B cell (primary cell): ENCODE data around the gene ENPP4. TPM values are rescaled to one million over a fixed set of nuclear protein-coding genes. Genes with fewer than 3 reads are reported as not detected.

Experiments used
- ATAC-seq: fragments of 200-7000 bp; cut with Tn5 transposase; one replicate; pipeline ENCODE4 v1.10.0; 2021; ENCODE audit warnings: low read depth, mild to moderate bottlenecking, moderate number of reproducible peaks, moderate library complexity
- CTCF ChIA-PET: fragments of 350-600 bp; sonication (Branson Sonifier 250); formaldehyde crosslinking; loops from one replicate; lab custom pipeline; 2021; ENCODE audit warnings: antibody characterized with exemption, inconsistent platforms; lab: Charles Lee
- POLR2A ChIA-PET: fragments of 350-600 bp; sonication (Branson Sonifier 250); formaldehyde crosslinking; loops from one replicate; lab custom pipeline; 2021; ENCODE audit warnings: antibody characterized with exemption; lab: Charles Lee
- DNase-seq: peaks from one replicate; pipeline ENCODE4 v3.0.0; 2013
- H2AFZ ChIP-seq: 2 replicates; pipeline ENCODE4 v1.6.1; 2012; ENCODE audit warnings: mild to moderate bottlenecking, low read depth, low read length; ENCODE audit not compliant: insufficient read depth, poor library complexity, severe bottlenecking
- H3K27ac ChIP-seq, 2 donors: 1 replicate in 1 of 2; 2 replicates in 1 of 2; pipeline ENCODE4 v1.5.1; 2012 to 2013; ENCODE audit warnings: low read length in 2 of 2, mild to moderate bottlenecking in 2 of 2, moderate library complexity in 1 of 2
- H3K27me3 ChIP-seq, 4 experiments: fragments of 200-600 bp in 1 of 4; sonication (generic) in 1 of 4; replicated peaks in 1 of 4; 1 replicate in 2 of 4; 2 replicates in 2 of 4; pipeline versions ENCODE4 v1.6.1 to v1.7.0; 2013 to 2016; ENCODE audit warnings: low read length in 3 of 4, mild to moderate bottlenecking in 2 of 4, mixed read lengths in 1 of 4, moderate library complexity in 1 of 4; ENCODE audit not compliant: insufficient read depth in 4 of 4, control insufficient read depth in 3 of 4; ENCODE audit errors: control extremely low read depth in 1 of 4
- H3K36me3 ChIP-seq, 2 experiments: replicated peaks in 1 of 2; 1 replicate in 1 of 2; 2 replicates in 1 of 2; pipeline versions ENCODE4 v1.6.1 to v1.7.1; 2013; ENCODE audit warnings: low read length in 1 of 2; ENCODE audit not compliant: insufficient read depth in 2 of 2, control insufficient read depth in 1 of 2; ENCODE audit errors: control extremely low read depth in 1 of 2, extremely low read depth in 1 of 2
- H3K4me1 ChIP-seq, 2 donors: fragments of 200-600 bp in 1 of 2; sonication (generic) in 1 of 2; 1 replicate in 1 of 2; 2 replicates in 1 of 2; pipeline versions ENCODE4 v1.5.1 to v1.6.1; 2013 to 2017; ENCODE audit warnings: low read length in 2 of 2; ENCODE audit not compliant: control insufficient read depth in 2 of 2, insufficient read depth in 2 of 2
- H3K4me2 ChIP-seq: replicated peaks from 2 replicates; pipeline ENCODE3; 2012; ENCODE audit warnings: mild to moderate bottlenecking, low read depth, low read length; ENCODE audit not compliant: poor library complexity, severe bottlenecking
- H3K4me3 ChIP-seq, 5 experiments: fragments of 200-600 bp in 1 of 5; sonication (generic) in 1 of 5; 1 replicate in 3 of 5; 2 replicates in 2 of 5; pipeline versions ENCODE4 v1.5.1 to v1.7.0; 2011 to 2016; ENCODE audit warnings: low read length in 4 of 5, mild to moderate bottlenecking in 4 of 5, low read depth in 2 of 5, control low read depth in 1 of 5, moderate library complexity in 1 of 5; ENCODE audit not compliant: insufficient read depth in 1 of 5; ENCODE audit errors: control extremely low read depth in 1 of 5, extremely low read depth in 1 of 5
- H3K79me2 ChIP-seq: fragments of 200-600 bp; sonication (generic); one replicate; pipeline ENCODE4 v1.6.0; 2016; ENCODE audit warnings: low read length; ENCODE audit not compliant: control insufficient read depth, insufficient read depth
- H3K9ac ChIP-seq: fragments of 200-600 bp; sonication (generic); 2 replicates; pipeline ENCODE4 v1.6.1; 2017; ENCODE audit warnings: mild to moderate bottlenecking, low read length, moderate library complexity
- H3K9me3 ChIP-seq, 3 donors: one replicate each; pipeline versions ENCODE4 v1.6.1 to v1.7.1; 2013; ENCODE audit warnings: low read length in 2 of 3; ENCODE audit not compliant: control insufficient read depth in 2 of 3, insufficient read depth in 1 of 3; ENCODE audit errors: control extremely low read depth in 1 of 3
- H4K20me1 ChIP-seq: 2 replicates; pipeline ENCODE4 v1.6.0; 2012; ENCODE audit warnings: mild to moderate bottlenecking, low read length; ENCODE audit not compliant: insufficient read depth, control insufficient read depth, poor library complexity, severe bottlenecking
- H3K27ac Mint-ChIP-seq: one replicate; pipeline ENCODE4 v1.8.0; 2021; ENCODE audit warnings: mixed read lengths
- H3K27me3 Mint-ChIP-seq: one replicate; pipeline ENCODE4 v1.8.0; 2021; ENCODE audit warnings: mixed read lengths
- H3K4me1 Mint-ChIP-seq: one replicate; pipeline ENCODE4 v1.8.0; 2021; ENCODE audit warnings: mixed read lengths
- H3K4me3 Mint-ChIP-seq: one replicate; pipeline ENCODE4 v1.8.0; 2021; ENCODE audit warnings: mixed read lengths
- H3K9me3 Mint-ChIP-seq: one replicate; pipeline ENCODE4 v1.8.0; 2022; ENCODE audit warnings: mixed read lengths; ENCODE audit not compliant: insufficient read depth
- CTCF ChIP-seq: fragments of 200-600 bp; IDR thresholded peaks from one replicate; pipeline ENCODE4 v1.8.0; 2022; ENCODE audit warnings: antibody characterized with exemption, mild to moderate bottlenecking
- EZH2 ChIP-seq: IDR thresholded peaks from 2 replicates; pipeline ENCODE4 v1.6.1; 2012; ENCODE audit warnings: borderline replicate concordance, low read depth, mild to moderate bottlenecking, moderate library complexity, low read length; ENCODE audit not compliant: insufficient read depth, poor library complexity, severe bottlenecking
- WGBS: methylation state at CpG from one replicate; pipeline ENCODE4 v1.1.5; 2013; ENCODE audit warnings: missing lambda C conversion rate; ENCODE audit not compliant: insufficient coverage; 5-methylcytosine and 5-hydroxymethylcytosine counted together
- intact Hi-C: fragments of 100-400 bp; cut with micrococcal nuclease; formaldehyde crosslinking; loops from one replicate; pipeline ENCODE4 v1.10.0; 2022
- polyA plus RNA-seq: library from polyadenylated mRNA; depleted of rRNA; stranded (reverse); fragments of >200 nt; gene quantifications from 2 replicates; pipeline ENCODE4 v1.2.3, GENCODE V29; 2012
- total RNA-seq, 2 donors: library from RNA; stranded (reverse); fragments of 120-200 nt in 1 of 2; gene quantifications; 1 replicate in 1 of 2; 2 replicates in 1 of 2; pipeline versions ENCODE4 v1.2.3 to v1.2.4, GENCODE V29; 2013 to 2022

The ENPP4 gene
- total and polyA plus RNA-seq, 2 donors (not counting 1 experiment from before 2014, with no cell fraction given) = 2.9 to 10.0 TPM

DNA sequence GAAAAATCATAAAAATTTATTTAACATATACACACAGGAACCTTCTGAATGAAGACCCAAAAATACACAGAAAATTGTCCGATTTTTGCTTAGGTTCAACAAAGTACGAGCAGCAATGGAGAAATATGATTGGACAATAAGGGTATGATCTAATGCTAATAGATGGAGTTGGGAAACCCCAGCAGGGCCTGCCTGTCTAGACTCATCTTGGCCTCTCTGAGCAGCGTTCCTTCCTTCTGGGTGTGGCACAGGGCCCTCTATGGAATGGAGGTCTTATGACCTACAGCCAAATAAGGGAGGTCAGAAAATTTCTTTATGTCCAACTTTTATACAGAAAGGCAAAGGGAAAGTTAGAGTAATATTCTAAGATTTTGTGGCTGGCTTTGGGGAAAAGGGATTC lies 27.7 kb upstream of the ENPP4 start:
- H3K27ac Mint-ChIP-seq = no peak overlapping the region
- DNase-seq = no peak
- intact Hi-C loops = no loop called here
- Histone ChIP-seq H3K36me3 (no peaks in the 10 kb centered on the region), H3K4me3 (no peak overlapping the region), H3K27me3 (no peaks in the 10 kb centered on the region), H3K4me1 (no peaks in the 10 kb centered on the region), H4K20me1 (no peaks in the 10 kb centered on the region), H2AFZ (no peak overlapping the region), H3K79me2 (no peaks in the 10 kb centered on the region), H3K4me2 (no peak overlapping the region), H3K9ac (no peak overlapping the region), H3K27ac (no peak overlapping the region), H3K9me3 (peaks cover 0 to 5% (median 5%) of the 10 kb centered on the region in 3 donors)
- ChIA-PET POLR2A (no interaction called here), CTCF (interaction anchor here (2.0 kb wide), 1 partner anchor 12 kb away, joined by 9 read pairs; no protein-coding TSS in a partner anchor)
- H3K27me3 Mint-ChIP-seq = no peaks in the 10 kb centered on the region
- ATAC-seq = no peak
- H3K9me3 Mint-ChIP-seq = no peaks in the 10 kb centered on the region
- H3K4me1 Mint-ChIP-seq = no peaks in the 10 kb centered on the region
- no peak overlapping the region for H3K4me3 Mint-ChIP-seq
- TF ChIP-seq EZH2 (no peak), CTCF (no peak)
- 90% methylated on average over 2 of the region's 3 CpGs for WGBS

GRCh38 chr6:46103441-46104115 lies 26.2 kb upstream of the ENPP4 start:
- Histone ChIP-seq H3K27ac (no peak overlapping the region), H2AFZ (no peak overlapping the region), H3K9me3 (peaks cover 0 to 16% (median 7%) of the 10 kb centered on the region in 3 donors), H3K4me3 (no peak overlapping the region), H3K36me3 (no peaks in the 10 kb centered on the region), H3K4me2 (no peak overlapping the region), H3K9ac (no peak overlapping the region), H3K27me3 (no peaks in the 10 kb centered on the region), H3K4me1 (no peaks in the 10 kb centered on the region), H3K79me2 (no peaks in the 10 kb centered on the region), H4K20me1 (no peaks in the 10 kb centered on the region)
- intact Hi-C loops = no loop called here
- no peaks in the 10 kb centered on the region for H3K9me3 Mint-ChIP-seq
- DNase-seq (no peak), ATAC-seq (no peak)
- POLR2A ChIA-PET = no interaction called here
- H3K27ac Mint-ChIP-seq = no peak overlapping the region
- no peaks in the 10 kb centered on the region for H3K27me3 Mint-ChIP-seq
- no peaks in the 10 kb centered on the region for H3K4me1 Mint-ChIP-seq
- no peak for TF ChIP-seq EZH2
- no peak for TF ChIP-seq CTCF
- H3K4me3 Mint-ChIP-seq = no peak overlapping the region
- CTCF ChIA-PET = interaction anchor here (1.6 to 2.0 kb wide), 2 partner anchors 13 to 307 kb away, joined by 4 to 9 read pairs; no protein-coding TSS in a partner anchor
